NCI-H1436 (cell line): Measurements from ENCODE around the gene KIAA0586.

Experiments
- DNase-seq: peaks from one replicate; lab custom pipeline; 2025; lab: John Stamatoyannopoulos, UW

The KIAA0586 gene

DNA sequence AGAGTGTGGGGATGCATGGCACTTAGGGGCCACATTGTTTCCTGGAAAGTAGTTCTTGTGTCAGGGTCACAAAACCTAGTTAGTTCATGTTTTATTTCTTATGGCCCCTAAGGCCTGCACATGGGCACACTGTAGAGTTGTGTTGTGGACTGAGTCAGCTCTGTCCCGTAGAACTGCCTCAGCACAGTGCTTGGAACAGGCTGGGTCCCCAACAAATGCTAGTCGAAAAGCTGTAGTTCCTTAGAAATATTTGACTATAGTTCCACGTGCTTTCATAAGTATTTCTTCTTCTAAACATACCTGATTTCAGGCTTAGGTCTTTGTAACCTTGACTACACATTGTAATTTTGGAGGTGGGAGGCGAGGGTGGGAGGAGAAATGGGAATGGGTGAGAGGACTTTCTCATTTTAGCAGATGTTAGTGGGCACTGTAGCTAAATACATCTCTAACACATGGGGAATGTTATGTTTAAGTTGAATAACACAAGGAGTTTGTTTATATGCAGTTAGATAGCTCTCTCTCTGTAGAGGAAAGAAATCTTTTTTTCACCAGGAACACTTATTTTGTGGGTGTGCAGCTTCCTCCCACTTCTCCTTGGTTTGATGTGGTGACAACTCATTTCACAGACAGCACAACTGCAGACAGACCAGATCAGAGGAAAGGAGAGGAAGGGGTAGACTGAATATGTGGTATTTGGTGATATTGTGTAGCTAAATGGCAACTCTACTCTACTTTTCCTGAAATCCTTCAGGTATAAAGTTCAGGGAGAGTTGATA is 170.7 kb downstream of the KIAA0586 start:
- no peak for DNase-seq

- no peak for DNase-seq
Observed at GRCh38 chr14:58598804-58599525, 171.4 kb downstream of the KIAA0586 start.

DNA sequence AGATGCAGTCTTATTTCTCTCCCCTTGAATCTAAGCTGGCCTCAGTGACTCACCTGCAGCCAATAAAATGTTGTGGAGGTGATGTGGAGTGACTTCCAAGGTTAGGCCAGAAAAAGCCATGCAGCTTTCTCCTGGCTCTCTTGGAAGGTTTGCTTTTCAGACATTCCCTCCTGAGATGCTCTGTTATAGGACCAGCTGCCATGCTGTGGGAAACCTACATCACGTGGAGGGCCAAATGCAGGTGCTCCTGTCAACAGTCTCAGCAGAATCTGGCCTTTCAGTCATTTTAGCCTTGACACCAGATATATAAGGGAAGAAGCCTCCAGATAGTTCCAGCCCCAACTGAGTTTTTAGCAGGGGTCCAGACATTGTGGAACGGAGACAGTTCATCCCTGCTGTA is 172.2 kb downstream of the KIAA0586 start:
- DNase-seq: no peak
